IPS-18a (cell line): ENCODE data around the gene KIF19.

ENCODE experiments used
- H3K27ac ChIP-seq: one replicate; pipeline ENCODE4 v1.5.1; 2013; ENCODE audit warnings: low read length
- H3K27me3 ChIP-seq: one replicate; pipeline ENCODE4 v1.6.1; 2013; ENCODE audit warnings: mild to moderate bottlenecking, low read length; ENCODE audit not compliant: control insufficient read depth, insufficient read depth
- H3K36me3 ChIP-seq: one replicate; pipeline ENCODE4 v1.6.1; 2013; ENCODE audit warnings: low read depth, low read length; ENCODE audit not compliant: control insufficient read depth
- H3K4me1 ChIP-seq: one replicate; pipeline ENCODE4 v1.6.1; 2013; ENCODE audit warnings: low read depth, low read length; ENCODE audit not compliant: control insufficient read depth
- H3K4me3 ChIP-seq: one replicate; pipeline ENCODE4 v1.5.1; 2013; ENCODE audit warnings: low read length
- H3K9ac ChIP-seq: one replicate; pipeline ENCODE4 v1.6.1; 2013; ENCODE audit warnings: mild to moderate bottlenecking, low read length, moderate library complexity
- H3K9me3 ChIP-seq: one replicate; pipeline ENCODE4 v1.6.1; 2013; ENCODE audit warnings: low read depth, low read length; ENCODE audit not compliant: control insufficient read depth

Gene KIF19

DNA sequence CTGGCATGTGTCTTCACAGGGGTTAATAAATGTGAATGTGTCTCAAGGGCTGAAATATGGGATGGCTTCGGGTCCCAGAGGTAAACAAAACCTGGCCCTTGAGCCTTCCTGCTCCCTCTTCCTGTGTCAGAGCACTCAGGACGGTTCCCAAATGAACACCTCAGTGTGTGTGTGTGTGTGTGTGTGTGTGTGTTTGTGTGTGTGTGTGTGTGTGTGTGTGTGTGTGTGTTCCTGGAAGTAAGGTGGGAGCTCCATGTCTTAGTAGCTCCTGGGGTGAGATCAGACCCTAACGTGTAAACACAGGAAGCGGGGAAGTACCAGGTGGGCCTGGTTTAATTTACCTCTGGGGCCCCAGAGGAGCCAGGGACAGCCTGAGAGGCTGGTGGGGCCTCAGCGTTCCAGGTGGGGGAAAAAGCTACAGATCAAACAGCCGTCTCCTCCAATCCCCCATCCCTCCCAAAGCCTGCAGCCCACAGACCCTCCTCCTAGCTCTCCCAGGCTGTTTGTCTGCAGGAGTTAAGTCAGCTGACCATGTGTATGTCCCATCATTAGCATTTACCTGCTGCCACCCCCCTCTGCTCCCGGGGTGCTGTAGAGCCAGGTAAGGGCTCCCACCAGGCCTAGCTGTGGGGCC lies 6.1 kb downstream of the KIF19 start:
- no peak overlapping the region for H3K4me3 ChIP-seq
- no peak overlapping the region for H3K27ac ChIP-seq

DNA sequence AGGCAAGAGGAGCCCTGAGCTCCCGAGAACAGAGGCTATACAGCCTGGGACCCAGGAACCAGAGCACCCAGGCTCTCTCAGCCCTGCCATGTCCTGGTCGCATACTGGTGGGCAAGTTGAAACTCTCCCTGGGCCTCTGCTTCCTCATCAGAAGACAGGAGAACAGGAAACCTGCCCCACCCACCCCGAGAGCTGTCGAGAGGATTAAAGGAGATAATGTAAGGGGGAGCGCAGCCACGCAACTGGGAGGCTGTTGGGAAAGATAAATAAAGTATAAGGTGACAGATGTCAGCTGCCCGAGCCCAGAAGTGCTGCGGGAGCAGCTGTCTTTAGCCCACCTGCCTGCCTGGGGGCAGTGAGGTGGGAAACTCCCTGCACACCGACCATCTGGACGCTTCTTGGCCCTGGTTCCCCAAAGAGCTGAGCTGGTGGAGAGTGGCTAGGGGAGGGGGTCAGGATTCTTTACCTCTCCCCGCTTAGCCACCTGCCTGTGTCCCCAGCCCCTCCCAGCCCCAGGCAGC lies 6.8 kb downstream of the KIF19 start:
- no peaks in the 10 kb centered on the region for H3K27me3 ChIP-seq
- H3K36me3 ChIP-seq, result no peaks in the 10 kb centered on the region
- H3K4me3 ChIP-seq, result no peak overlapping the region
- H3K9ac ChIP-seq, result no peak overlapping the region
- no peaks in the 10 kb centered on the region for H3K9me3 ChIP-seq
- H3K27ac ChIP-seq, result no peak overlapping the region
- H3K4me1 ChIP-seq, result peaks cover 7% of the 10 kb centered on the region

More for the DNA sequence above, 6.1 kb downstream of the KIF19 start:
- Histone ChIP-seq H3K9me3 (no peaks in the 10 kb centered on the region), H3K4me1 (peaks cover 7% of the 10 kb centered on the region), H3K9ac (no peak overlapping the region), H3K36me3 (no peaks in the 10 kb centered on the region), H3K27me3 (peaks cover 4% of the 10 kb centered on the region)

DNA sequence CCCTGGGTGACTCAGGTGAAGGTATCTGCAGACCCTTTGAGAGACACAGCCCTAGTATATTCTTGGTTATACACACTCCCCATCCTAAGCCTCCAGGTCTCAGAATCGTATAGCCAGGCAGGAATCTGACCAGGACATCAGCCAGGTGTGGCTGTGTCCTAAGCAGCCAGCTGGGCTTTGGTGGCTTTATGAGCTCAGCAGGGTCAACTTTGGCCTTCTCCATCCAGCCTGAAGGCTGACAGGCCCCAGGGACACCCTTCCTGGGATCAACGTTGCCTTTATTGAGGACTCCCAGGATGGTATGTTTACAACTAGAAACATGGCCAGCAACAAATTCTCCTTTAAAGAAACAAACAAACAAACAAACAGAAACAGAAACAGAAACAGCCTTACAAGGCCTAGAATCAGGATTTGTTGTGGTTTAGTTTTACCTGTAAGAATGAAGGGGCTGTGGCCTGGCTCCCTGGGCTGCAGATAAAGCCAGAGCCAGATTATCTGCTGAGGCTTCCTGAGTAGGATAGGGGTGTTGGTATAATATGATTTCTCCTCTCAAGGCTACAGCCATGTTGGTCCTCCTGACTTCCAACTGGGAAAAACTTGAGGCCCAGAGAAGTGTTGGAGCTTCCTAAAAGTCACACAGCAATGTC lies 8.5 kb downstream of the KIF19 start:
- Histone ChIP-seq H3K4me3 (no peak overlapping the region), H3K9ac (no peak overlapping the region), H3K27ac (no peak overlapping the region), H3K9me3 (no peaks in the 10 kb centered on the region), H3K4me1 (peaks cover 7% of the 10 kb centered on the region), H3K27me3 (no peaks in the 10 kb centered on the region), H3K36me3 (no peaks in the 10 kb centered on the region)

DNA sequence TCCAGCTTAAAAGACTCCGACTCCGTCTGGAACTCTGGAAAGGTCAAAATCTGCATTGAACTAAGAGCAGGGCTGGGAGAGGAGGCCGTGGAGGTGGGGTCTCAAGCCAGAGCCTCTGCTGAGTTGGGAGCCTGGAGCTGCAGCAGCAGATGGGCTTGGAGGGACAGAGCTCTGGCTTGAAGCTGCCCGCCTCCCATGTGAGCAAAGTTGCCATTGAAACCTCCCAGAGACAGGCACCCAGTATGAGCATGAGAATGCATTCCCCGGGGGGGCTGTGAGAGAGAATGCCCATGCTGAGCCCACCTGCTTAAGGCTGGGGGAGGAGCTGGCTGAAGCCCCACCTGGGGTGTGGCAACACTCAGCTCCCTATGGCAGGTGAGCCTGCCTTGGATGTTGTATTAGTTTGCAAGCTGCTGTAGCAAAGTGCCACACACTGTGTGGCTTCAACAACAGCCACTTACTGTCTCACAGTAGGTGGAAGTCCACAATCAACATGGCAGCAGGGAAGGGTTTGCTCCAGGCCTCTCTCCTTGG lies 9.6 kb downstream of the KIF19 start:
- Histone ChIP-seq H3K4me3 (no peak overlapping the region), H3K9me3 (no peaks in the 10 kb centered on the region), H3K27ac (no peak overlapping the region), H3K36me3 (no peaks in the 10 kb centered on the region), H3K4me1 (peaks cover 7% of the 10 kb centered on the region), H3K9ac (no peak overlapping the region), H3K27me3 (no peaks in the 10 kb centered on the region)

DNA sequence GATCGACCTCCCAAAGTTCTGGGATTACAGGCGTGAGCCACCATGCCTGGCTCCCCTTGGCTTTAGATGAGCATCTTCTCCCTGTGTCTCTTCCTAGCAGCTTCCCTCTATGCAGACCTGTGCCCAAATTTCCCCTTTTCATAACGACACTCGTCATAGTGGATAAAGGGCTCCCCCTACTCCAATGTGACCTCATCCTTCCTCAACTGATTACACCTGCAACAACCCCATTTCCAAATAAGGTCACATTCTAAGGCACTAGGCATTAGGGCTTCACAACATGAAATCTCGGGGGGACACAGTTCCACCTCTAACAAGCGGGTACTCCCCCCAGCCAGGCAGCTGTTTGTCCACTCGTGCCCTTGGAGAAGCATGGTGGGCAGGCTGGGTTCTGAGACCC lies 10.3 kb downstream of the KIF19 start:
- H3K9me3 ChIP-seq, result no peaks in the 10 kb centered on the region
- no peak overlapping the region for H3K9ac ChIP-seq
- H3K4me3 ChIP-seq, result no peak overlapping the region
- no peaks in the 10 kb centered on the region for H3K36me3 ChIP-seq
- H3K4me1 ChIP-seq, result peaks cover 7% of the 10 kb centered on the region
- no peaks in the 10 kb centered on the region for H3K27me3 ChIP-seq
- no peak overlapping the region for H3K27ac ChIP-seq

DNA sequence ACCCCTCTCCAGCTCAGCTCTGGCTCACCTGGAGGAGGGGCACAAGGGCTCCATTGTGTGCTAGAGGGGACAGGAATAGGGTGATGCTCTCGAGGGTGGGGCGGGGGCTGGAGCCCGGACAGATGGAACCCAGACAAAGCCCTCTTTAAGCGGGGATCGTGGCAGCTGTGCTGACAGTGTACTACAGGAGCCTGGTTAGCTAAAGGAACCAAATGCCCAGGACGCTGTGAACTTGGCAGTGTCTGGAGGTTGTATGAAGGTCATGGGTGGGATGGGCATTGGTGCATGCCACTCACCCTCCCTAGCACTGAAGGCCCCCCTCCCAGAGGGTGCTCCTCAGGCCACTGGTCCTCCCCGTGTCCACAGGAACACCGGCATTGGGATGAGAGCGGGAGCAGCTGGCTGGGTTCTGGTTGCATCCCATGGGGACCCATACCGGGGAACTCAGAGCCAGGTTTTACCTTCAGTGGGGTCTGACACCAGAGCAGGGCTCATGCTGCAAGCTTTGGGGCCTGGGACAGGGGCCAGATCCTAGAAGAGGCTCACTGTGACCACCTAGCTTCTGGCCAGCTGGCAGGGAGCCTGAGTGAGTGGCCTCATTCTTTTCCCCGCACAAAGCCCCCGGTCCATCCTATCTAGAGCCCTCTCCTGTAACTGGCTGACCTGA lies 11.9 kb downstream of the KIF19 start:
- Histone ChIP-seq H3K27me3 (no peaks in the 10 kb centered on the region), H3K36me3 (no peaks in the 10 kb centered on the region), H3K9ac (no peak overlapping the region), H3K4me3 (no peak overlapping the region), H3K4me1 (peaks cover 4% of the 10 kb centered on the region), H3K27ac (no peak overlapping the region), H3K9me3 (no peaks in the 10 kb centered on the region)

DNA sequence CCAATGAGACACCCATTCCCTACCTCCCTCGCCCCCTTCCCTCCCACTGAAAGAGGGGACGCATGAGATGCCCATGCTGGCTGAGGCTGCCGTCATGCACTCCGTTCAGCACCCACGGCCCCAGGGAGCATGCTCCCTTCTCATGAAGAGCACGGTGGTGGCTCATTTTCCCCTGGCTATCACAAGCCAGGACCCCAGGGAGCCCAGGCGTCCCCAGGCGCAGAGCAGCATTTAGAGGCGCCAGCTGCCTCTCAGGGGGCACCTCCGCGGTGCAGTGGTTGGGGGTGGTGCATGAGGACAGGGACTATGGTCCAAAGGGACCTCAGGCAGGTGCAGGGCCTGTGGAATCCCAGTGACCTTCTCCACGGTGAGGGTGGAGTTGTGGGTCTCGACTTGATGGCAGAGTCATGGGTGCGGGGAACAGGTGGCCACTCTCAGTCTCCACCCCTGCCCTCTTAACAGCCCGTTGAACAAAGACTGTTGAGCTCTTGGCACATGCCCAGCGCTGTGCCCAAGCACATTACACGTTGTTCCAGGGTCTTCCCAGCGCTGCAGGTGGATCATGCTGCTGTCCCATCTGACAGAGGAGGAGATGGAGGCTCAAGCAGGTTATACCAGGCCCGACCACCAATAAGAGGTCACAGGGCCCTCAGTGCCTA lies 13.6 kb downstream of the KIF19 start:
- no peaks in the 10 kb centered on the region for H3K27me3 ChIP-seq
- no peak overlapping the region for H3K9ac ChIP-seq
- no peaks in the 10 kb centered on the region for H3K9me3 ChIP-seq
- no peak overlapping the region for H3K27ac ChIP-seq
- H3K36me3 ChIP-seq, result no peaks in the 10 kb centered on the region
- peaks cover 4% of the 10 kb centered on the region for H3K4me1 ChIP-seq
- no peak overlapping the region for H3K4me3 ChIP-seq

DNA sequence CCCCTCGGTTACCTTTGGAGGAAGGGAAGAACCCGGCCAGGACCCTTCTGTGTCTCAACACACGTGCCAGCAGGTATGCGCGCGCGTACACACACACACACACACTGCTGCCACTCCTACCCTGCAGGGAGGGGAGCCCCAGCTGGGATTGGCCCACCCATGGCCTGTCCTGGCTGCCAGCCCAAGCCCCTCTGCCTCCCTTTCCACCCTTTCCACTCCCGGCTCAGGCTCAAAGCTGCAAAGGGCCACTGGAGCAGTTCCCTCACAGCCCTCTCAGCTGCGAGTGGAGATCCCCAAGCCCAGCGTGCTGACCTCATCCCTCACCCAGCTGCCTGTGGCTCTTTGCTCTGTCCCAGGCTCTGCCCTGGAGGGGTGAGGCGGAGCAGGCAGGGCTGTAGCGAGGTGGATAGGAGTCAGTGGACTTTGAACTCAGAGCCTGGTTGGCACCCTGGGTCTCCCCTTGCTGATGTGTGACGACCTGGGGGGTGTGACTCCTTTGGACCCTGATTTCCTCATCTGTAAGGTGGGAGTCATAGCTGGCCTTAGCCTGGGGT lies 14.5 kb downstream of the KIF19 start:
- Histone ChIP-seq H3K4me1 (peaks cover 4% of the 10 kb centered on the region), H3K4me3 (no peak overlapping the region), H3K9ac (no peak overlapping the region), H3K27ac (no peak overlapping the region), H3K36me3 (no peaks in the 10 kb centered on the region), H3K9me3 (no peaks in the 10 kb centered on the region), H3K27me3 (no peaks in the 10 kb centered on the region)

DNA sequence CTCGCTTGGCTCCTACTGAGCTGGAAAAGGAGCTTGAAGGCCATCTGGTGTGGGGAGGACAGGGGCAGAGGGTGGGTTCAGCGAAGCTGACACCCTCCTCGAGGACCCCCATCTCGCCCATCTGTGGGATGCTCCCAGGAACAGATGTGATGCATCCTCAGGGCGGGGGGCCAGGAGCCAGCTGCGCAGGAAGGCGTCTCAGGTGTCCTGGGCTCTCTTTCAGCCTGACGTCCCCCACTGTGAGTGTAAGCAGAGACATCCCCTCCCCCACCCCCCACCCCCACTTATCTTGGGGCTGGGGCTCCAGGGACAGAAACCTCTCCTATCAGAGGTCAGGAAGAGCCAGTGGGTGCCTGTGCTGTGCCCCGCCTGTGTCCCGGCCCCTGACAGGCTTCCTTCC lies 16.2 kb downstream of the KIF19 start:
- Histone ChIP-seq H3K4me1 (peaks cover 4% of the 10 kb centered on the region), H3K9ac (no peak overlapping the region), H3K9me3 (no peaks in the 10 kb centered on the region), H3K4me3 (no peak overlapping the region), H3K27me3 (no peaks in the 10 kb centered on the region), H3K36me3 (no peaks in the 10 kb centered on the region), H3K27ac (no peak overlapping the region)

DNA sequence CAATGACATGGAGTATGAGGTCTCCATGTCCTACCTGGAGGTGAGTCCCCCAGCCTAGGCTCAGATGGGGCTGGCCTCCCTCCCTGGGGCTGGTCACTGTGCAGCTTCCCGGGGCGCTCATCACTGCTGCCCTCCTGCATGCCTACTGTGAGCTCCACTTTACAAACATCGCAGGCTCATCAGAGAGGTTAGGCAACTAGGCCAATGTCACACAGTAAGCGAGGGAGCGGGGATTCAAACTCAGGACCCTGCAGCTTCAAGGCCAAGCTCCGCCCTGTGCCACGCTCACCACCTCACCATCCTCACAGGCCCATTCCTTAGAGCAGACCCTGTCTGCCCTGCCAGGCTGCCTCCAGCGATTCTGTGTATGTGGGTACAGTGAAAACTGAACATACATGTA lies 17.1 kb downstream of the KIF19 start:
- Histone ChIP-seq H3K4me3 (no peak overlapping the region), H3K27me3 (no peaks in the 10 kb centered on the region), H3K27ac (no peak overlapping the region), H3K9me3 (no peaks in the 10 kb centered on the region), H3K9ac (no peak overlapping the region), H3K4me1 (peaks cover 4% of the 10 kb centered on the region), H3K36me3 (no peaks in the 10 kb centered on the region)
